ENCODE measurements around the gene KLF6. TPM values are rescaled to one million over a fixed set of nuclear protein-coding genes. Genes with fewer than 3 reads are reported as not detected.

KLF6 gene
- total RNA-seq, 4 donors from 2014 or later, result 185 to 404 (median 276) TPM

GRCh38 chr10:3789621-3790020 lies 4.6 kb upstream of the KLF6 start:
- no peak for TF ChIP-seq CTCF (IDR thresholded peaks at IDR 0.05)
- ATAC-seq (ENCODE audit: low FRiP score) (no peak), DNase-seq (ENCODE audit: low spot score) (no peak)

- DNase-seq (ENCODE audit: low spot score) (no peak), ATAC-seq (ENCODE audit: low FRiP score) (no peak)
- TF ChIP-seq CTCF (IDR thresholded peaks at IDR 0.05), result no peak
Measured at GRCh38 chr10:3787816-3788215, 2.8 kb upstream of the KLF6 start.

GRCh38 chr10:3787016-3787400 lies 2.0 kb upstream of the KLF6 start:
- no peak for DNase-seq (ENCODE audit: low spot score)
- ATAC-seq (ENCODE audit: low FRiP score), result no peak
- TF ChIP-seq CTCF (IDR thresholded peaks at IDR 0.05), result no peak

- no peak for ATAC-seq (ENCODE audit: low FRiP score)
- TF ChIP-seq CTCF (IDR thresholded peaks at IDR 0.05), result no peak
- no peak for DNase-seq (ENCODE audit: low spot score)
Measured at GRCh38 chr10:3786295-3787015, 1.4 kb upstream of the KLF6 start.

- peak; percentile 11 for ATAC-seq (ENCODE audit: low FRiP score)
- no peak for DNase-seq (ENCODE audit: low spot score)
- TF ChIP-seq CTCF (IDR thresholded peaks at IDR 0.05), result no peak
Measured at GRCh38 chr10:3785851-3786271, 852 bp upstream of the KLF6 start.

GRCh38 chr10:3785251-3785850 lies 342 bp upstream of the KLF6 start:
- peak; percentile 82 for ATAC-seq (ENCODE audit: low FRiP score)
- TF ChIP-seq CTCF (IDR thresholded peaks at IDR 0.05), result no peak

More at GRCh38 chr10:3785251-3785850, 342 bp upstream of the KLF6 start:
- peak; percentile 95 for DNase-seq (ENCODE audit: low spot score)
